A673 (cell line): ENCODE data around the gene ASNSD1.

Experiments
- EZH2 ChIP-seq: fragments of 200-600 bp; sonication (generic); IDR thresholded peaks from 2 replicates; pipeline ENCODE4 v1.6.1; 2017; ENCODE audit warnings: borderline replicate concordance, low read depth, mild to moderate bottlenecking, mixed read lengths, antibody characterized with exemption, low read length; ENCODE audit not compliant: poor library complexity, severe bottlenecking
- TF ChIP-seq, protein P1 (sequence below): fragments of 300-800, 200-600 bp; sonication (generic); conservative IDR thresholded peaks from 2 replicates; pipeline ENCODE4 v1.5.1; 2017; ENCODE audit warnings: low read depth, mild to moderate bottlenecking, antibody characterized with exemption, low read length, moderate library complexity, mixed read lengths

DNA sequence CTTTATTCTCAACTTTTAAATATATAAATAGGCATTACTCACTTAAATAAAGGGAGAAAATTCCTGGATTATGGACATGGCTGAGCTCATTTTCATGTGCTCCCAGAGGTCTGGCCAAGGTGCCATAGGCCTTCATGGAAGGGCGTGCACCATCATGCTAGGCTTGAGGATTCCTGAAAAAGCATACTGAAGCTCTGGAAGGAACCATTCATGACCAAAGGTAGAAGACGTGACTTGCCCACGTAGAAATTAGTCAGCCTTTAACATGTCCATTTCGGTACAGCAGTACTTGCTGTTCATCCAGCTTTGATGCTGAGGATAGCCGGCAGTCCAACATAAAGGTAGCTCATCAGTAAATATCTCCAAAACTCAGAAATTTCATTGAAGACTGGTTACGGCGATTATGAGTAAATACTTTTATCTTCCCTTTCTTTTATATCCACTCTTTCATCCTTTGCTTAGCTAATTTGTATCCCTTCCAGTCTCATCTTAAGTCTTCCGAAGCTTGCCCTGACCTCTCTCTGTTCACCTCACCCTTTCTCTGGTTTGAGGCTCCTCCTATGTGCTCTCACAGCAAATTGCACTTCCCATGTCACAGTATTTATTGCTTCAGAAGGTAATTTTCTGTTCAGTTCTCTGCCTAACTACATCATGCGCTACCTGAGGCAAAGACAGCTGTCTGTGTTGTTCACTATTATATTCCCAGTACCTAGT is 32.3 kb upstream of the ASNSD1 start:
- TF ChIP-seq, protein P1, sequence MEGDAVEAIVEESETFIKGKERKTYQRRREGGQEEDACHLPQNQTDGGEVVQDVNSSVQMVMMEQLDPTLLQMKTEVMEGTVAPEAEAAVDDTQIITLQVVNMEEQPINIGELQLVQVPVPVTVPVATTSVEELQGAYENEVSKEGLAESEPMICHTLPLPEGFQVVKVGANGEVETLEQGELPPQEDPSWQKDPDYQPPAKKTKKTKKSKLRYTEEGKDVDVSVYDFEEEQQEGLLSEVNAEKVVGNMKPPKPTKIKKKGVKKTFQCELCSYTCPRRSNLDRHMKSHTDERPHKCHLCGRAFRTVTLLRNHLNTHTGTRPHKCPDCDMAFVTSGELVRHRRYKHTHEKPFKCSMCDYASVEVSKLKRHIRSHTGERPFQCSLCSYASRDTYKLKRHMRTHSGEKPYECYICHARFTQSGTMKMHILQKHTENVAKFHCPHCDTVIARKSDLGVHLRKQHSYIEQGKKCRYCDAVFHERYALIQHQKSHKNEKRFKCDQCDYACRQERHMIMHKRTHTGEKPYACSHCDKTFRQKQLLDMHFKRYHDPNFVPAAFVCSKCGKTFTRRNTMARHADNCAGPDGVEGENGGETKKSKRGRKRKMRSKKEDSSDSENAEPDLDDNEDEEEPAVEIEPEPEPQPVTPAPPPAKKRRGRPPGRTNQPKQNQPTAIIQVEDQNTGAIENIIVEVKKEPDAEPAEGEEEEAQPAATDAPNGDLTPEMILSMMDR: no peak
- no peak for TF ChIP-seq EZH2
